Endodermal cell (in vitro differentiated cells): ENCODE data around the gene ZNF646. TPM values are rescaled to one million over a fixed set of nuclear protein-coding genes. Genes with fewer than 3 reads are reported as not detected.

Experiments used
- DNase-seq: peaks from one replicate; pipeline ENCODE4 v3.0.0-alpha.2; 2017
- H3K27ac ChIP-seq: 2 replicates; pipeline ENCODE4 v1.5.1; 2013; ENCODE audit warnings: mild to moderate bottlenecking, low read depth, low read length, moderate library complexity
- H3K27me3 ChIP-seq: 2 replicates; pipeline ENCODE4 v1.6.1; 2013; ENCODE audit warnings: mild to moderate bottlenecking, low read length, moderate library complexity; ENCODE audit not compliant: insufficient read depth, control insufficient read depth, poor library complexity, severe bottlenecking
- H3K36me3 ChIP-seq: 2 replicates; pipeline ENCODE4 v1.7.0; 2013; ENCODE audit warnings: mild to moderate bottlenecking, low read length, moderate library complexity; ENCODE audit not compliant: control insufficient read depth, insufficient read depth
- H3K4me1 ChIP-seq: one replicate; pipeline ENCODE4 v1.7.0; 2013; ENCODE audit warnings: low read length; ENCODE audit not compliant: control insufficient read depth, insufficient read depth
- H3K4me3 ChIP-seq: 2 replicates; pipeline ENCODE4 v1.5.1; 2013; ENCODE audit warnings: mild to moderate bottlenecking, low read length, moderate library complexity
- H3K9ac ChIP-seq: 2 replicates; pipeline ENCODE4 v1.6.1; 2013; ENCODE audit warnings: mild to moderate bottlenecking, low read length, moderate library complexity; ENCODE audit not compliant: poor library complexity, severe bottlenecking; ENCODE audit errors: extremely low read depth
- H3K9me3 ChIP-seq: 2 replicates; pipeline ENCODE4 v1.6.1; 2013; ENCODE audit warnings: mild to moderate bottlenecking, low read length, moderate library complexity; ENCODE audit not compliant: control insufficient read depth
- H3K27ac Mint-ChIP-seq: 2 replicates; pipeline ENCODE4 v1.8.0; 2020; ENCODE audit warnings: mixed read lengths
- H3K27me3 Mint-ChIP-seq: 2 replicates; pipeline ENCODE4 v1.8.0; 2021; ENCODE audit warnings: mild to moderate bottlenecking, mixed read lengths; ENCODE audit not compliant: insufficient read depth
- H3K36me3 Mint-ChIP-seq: 2 replicates; pipeline ENCODE4 v1.8.0; 2020; ENCODE audit warnings: low read depth, mixed read lengths
- H3K4me1 Mint-ChIP-seq: 2 replicates; pipeline ENCODE4 v1.8.0; 2020; ENCODE audit warnings: mixed read lengths
- H3K4me3 Mint-ChIP-seq: 2 replicates; pipeline ENCODE4 v1.8.0; 2020; ENCODE audit warnings: mild to moderate bottlenecking, moderate library complexity, mixed read lengths
- H3K9me3 Mint-ChIP-seq: 2 replicates; pipeline ENCODE4 v1.8.0; 2020; ENCODE audit warnings: mild to moderate bottlenecking, mixed read lengths
- WGBS, 2 experiments: methylation state at CpG; one replicate each; pipeline versions ENCODE4 v1.1.5 to v1.1.7; 2013; ENCODE audit warnings: missing lambda C conversion rate in 2 of 2, mixed read lengths in 1 of 2; ENCODE audit not compliant: insufficient coverage in 1 of 2, insufficient read length in 1 of 2; 5-methylcytosine and 5-hydroxymethylcytosine counted together
- total RNA-seq, 2 donors: library from RNA; stranded (reverse); fragmentation: NEBNext Ultra II Directional in 1 of 2; extraction: Animal tissue kit (Norgen Biotek cat#: 25700) in 1 of 2; gene quantifications; 2 replicates in 1 of 2; 3 replicates in 1 of 2; pipeline ENCODE4 v1.2.1, GENCODE V29; 2021
- TF ChIP-seq, protein P1 (sequence below): fragments of 200-600 bp; sonication (generic); conservative IDR thresholded peaks from 2 replicates; pipeline ENCODE4 v1.5.0; 2021; ENCODE audit warnings: antibody characterized with exemption, mild to moderate bottlenecking

Gene ZNF646
- total RNA-seq, 2 donors from 2014 or later, result 24.9 to 29.2 TPM

DNA sequence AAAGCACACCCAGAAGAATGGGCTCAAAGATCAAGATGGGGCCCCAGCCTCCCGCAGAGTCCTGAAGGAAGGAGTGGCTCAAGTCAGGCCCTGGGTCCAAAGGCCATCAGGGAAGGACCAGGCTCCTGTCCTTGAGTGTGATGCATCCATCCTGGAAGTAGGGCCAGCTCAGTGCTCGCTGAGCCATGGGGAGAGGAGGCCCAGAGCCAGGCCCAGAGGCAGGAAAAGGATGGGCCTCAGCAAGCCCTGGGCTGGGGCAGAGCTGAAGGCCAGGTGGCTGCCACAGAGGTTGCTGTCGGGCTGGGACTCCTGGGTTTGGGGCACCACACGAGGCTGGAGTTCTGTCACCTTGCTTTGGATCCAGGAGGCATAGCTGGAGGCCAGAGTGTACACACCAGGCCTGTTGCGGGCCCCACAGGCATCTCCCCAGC is 57.6 kb downstream of the ZNF646 start:
- Mint-ChIP-seq H3K9me3 (no peaks in the 10 kb centered on the region), H3K4me1 (peaks cover 28% of the 10 kb centered on the region), H3K27ac (no peak overlapping the region), H3K27me3 (no peaks in the 10 kb centered on the region), H3K4me3 (no peak overlapping the region), H3K36me3 (peaks cover 26% of the 10 kb centered on the region)
- no peak overlapping the region for H3K9ac ChIP-seq
- H3K4me3 ChIP-seq, result no peak overlapping the region
- no peak for DNase-seq
- H3K4me1 ChIP-seq, result peaks cover 10% of the 10 kb centered on the region
- H3K27ac ChIP-seq, result no peak overlapping the region
- H3K36me3 ChIP-seq, result peaks cover 19% of the 10 kb centered on the region
- no peaks in the 10 kb centered on the region for H3K9me3 ChIP-seq
- TF ChIP-seq, protein P1, sequence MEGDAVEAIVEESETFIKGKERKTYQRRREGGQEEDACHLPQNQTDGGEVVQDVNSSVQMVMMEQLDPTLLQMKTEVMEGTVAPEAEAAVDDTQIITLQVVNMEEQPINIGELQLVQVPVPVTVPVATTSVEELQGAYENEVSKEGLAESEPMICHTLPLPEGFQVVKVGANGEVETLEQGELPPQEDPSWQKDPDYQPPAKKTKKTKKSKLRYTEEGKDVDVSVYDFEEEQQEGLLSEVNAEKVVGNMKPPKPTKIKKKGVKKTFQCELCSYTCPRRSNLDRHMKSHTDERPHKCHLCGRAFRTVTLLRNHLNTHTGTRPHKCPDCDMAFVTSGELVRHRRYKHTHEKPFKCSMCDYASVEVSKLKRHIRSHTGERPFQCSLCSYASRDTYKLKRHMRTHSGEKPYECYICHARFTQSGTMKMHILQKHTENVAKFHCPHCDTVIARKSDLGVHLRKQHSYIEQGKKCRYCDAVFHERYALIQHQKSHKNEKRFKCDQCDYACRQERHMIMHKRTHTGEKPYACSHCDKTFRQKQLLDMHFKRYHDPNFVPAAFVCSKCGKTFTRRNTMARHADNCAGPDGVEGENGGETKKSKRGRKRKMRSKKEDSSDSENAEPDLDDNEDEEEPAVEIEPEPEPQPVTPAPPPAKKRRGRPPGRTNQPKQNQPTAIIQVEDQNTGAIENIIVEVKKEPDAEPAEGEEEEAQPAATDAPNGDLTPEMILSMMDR, result no peak
- H3K27me3 ChIP-seq, result no peaks in the 10 kb centered on the region
- 92 to 94% methylated on average over 5 of the region's 5 CpGs for WGBS, 2 experiments

DNA sequence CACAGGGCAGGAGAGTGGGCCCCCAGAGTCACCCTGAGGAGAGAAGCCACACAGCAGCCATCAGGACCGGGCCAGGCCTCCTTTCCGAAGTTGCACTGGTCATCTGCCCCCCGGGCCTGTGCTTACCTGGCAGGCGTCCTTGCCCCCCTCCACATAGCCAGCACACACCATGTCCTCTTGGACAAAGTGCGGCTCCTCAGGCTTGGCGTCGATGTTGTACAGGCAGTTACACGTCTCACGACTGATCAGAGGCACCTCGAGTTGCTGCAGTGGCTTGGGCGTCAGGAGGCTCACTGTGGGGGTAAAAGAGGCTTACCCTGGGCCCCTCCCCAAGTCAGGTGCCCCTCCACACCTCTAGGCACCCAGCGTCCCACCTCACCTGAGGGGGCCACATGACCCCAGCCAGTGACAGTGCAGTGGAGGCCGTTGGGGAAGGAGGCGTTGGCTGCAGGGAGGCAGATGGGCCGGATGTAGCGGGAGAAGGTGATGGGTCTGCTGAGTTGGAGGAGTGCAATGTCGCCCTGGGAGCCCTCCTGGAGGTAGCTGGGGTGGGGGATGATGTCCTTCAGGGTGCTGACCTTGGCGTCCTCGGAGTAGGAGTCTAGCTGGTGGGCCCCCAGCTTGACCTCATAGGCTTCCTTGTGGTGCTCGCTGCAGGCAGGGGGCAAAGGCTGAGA is 58.2 kb downstream of the ZNF646 start:
- H3K36me3 Mint-ChIP-seq, result peaks cover 26% of the 10 kb centered on the region
- H3K27me3 ChIP-seq, result no peaks in the 10 kb centered on the region
- DNase-seq, result no peak
- H3K36me3 ChIP-seq, result peaks cover 18% of the 10 kb centered on the region
- no peak overlapping the region for H3K4me3 ChIP-seq
- peaks cover 10% of the 10 kb centered on the region for H3K4me1 ChIP-seq
- no peaks in the 10 kb centered on the region for H3K27me3 Mint-ChIP-seq
- H3K9me3 ChIP-seq, result no peaks in the 10 kb centered on the region
- H3K4me3 Mint-ChIP-seq, result no peak overlapping the region
- H3K27ac Mint-ChIP-seq, result no peak overlapping the region
- TF ChIP-seq, protein P1, result no peak
- no peak overlapping the region for H3K9ac ChIP-seq
- no peak overlapping the region for H3K27ac ChIP-seq
- no peaks in the 10 kb centered on the region for H3K9me3 Mint-ChIP-seq
- peaks cover 28% of the 10 kb centered on the region for H3K4me1 Mint-ChIP-seq
- 95% methylated on average over 14 to 20 of the region's 20 CpGs for WGBS, 2 experiments

DNA sequence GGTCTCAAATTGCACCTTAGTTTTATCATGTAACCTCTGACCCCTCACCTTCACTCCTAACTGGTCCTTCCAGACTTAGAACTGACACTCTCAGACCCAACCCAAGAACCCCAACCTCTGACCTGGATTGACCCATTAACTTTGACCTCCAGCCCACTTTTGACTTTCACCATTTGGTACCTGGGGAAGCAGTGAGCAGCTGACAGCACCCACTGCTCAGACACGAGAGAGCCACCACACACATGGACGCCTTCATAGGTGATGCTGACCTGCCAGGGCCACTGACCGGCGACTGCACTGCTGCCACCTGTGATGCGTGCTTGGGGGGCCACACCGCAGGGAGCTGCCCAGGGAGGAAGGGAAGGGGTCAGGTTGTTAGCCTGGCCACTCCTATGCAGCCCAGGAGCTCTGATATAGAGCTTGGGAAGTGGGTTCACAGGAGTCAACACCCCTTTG is 58.9 kb downstream of the ZNF646 start:
- DNase-seq, result no peak
- TF ChIP-seq, protein P1, result no peak
- no peaks in the 10 kb centered on the region for H3K9me3 Mint-ChIP-seq
- no peaks in the 10 kb centered on the region for H3K9me3 ChIP-seq
- H3K27ac Mint-ChIP-seq, result peak overlapping the region; percentile 78
- H3K4me3 Mint-ChIP-seq, result peak overlapping the region; percentile 90
- WGBS, 2 experiments, result 95 to 100% methylated on average over 1 to 6 of the region's 6 CpGs
- peaks cover 14% of the 10 kb centered on the region for H3K36me3 ChIP-seq
- H3K4me1 ChIP-seq, result peaks cover 10% of the 10 kb centered on the region
- H3K4me3 ChIP-seq, result no peak overlapping the region
- no peak overlapping the region for H3K9ac ChIP-seq
- no peak overlapping the region for H3K27ac ChIP-seq
- no peaks in the 10 kb centered on the region for H3K27me3 Mint-ChIP-seq
- H3K4me1 Mint-ChIP-seq, result peaks cover 28% of the 10 kb centered on the region
- peaks cover 21% of the 10 kb centered on the region for H3K36me3 Mint-ChIP-seq
- no peaks in the 10 kb centered on the region for H3K27me3 ChIP-seq

Other genes with a start within 250 kb of the ZNF646 start
- 10 to 100 TPM; 64.7 to 67.6 TPM for gene BCL7C, start 180.3 kb upstream of the ZNF646 start, total RNA-seq
- 1 to 10 TPM; 3.1 to 3.3 TPM for gene CTF1, start 177.8 kb upstream of the ZNF646 start, total RNA-seq
- 10 to 100 TPM; 74.0 to 84.3 TPM for gene FBXL19, start 150.8 kb upstream of the ZNF646 start, total RNA-seq
- 10 to 100 TPM; 16.9 to 17.7 TPM for gene ORAI3, start 125.4 kb upstream of the ZNF646 start, total RNA-seq
- gene SETD1A, start 116.7 kb upstream of the ZNF646 start, total RNA-seq, result 10 to 100 TPM; 23.8 to 25.0 TPM
- gene HSD3B7, start 89.2 kb upstream of the ZNF646 start, total RNA-seq, result 1 to 10 TPM; 4.1 to 4.8 TPM
- 1 to 10 TPM; 3.2 to 7.0 TPM for gene STX1B, start 63.8 kb upstream of the ZNF646 start, total RNA-seq
- 10 to 100 TPM; 34.4 to 37.6 TPM for gene STX4, start 40.9 kb upstream of the ZNF646 start, total RNA-seq
- gene ZNF668, start 182 bp upstream of the ZNF646 start, total RNA-seq, result 10 to 100 TPM; 11.2 to 12.6 TPM
- 1 to 10 TPM; 1.7 to 2.8 TPM for gene PRSS53, start 14.5 kb downstream of the ZNF646 start, total RNA-seq
- gene VKORC1, start 20.4 kb downstream of the ZNF646 start, total RNA-seq, result 10 to 100 TPM; 53.7 to 63.0 TPM
- 10 to 100 TPM; 47.0 to 57.7 TPM for gene BCKDK, start 34.0 kb downstream of the ZNF646 start, total RNA-seq
- 10 to 100 TPM; 51.0 to 55.8 TPM for gene KAT8, start 43.2 kb downstream of the ZNF646 start, total RNA-seq
- 10 to 100 TPM; 79.7 to 80.1 TPM for gene PRSS8, start 61.3 kb downstream of the ZNF646 start, total RNA-seq
- under 1 TPM; 0.22 to 0.71 TPM for gene PRSS36, start 75.6 kb downstream of the ZNF646 start, total RNA-seq
- gene FUS, start 105.7 kb downstream of the ZNF646 start, total RNA-seq, result 100 to 1,000 TPM; 698 to 827 TPM
- 10 to 100 TPM; 26.3 to 29.8 TPM for gene PYCARD, start 128.3 kb downstream of the ZNF646 start, total RNA-seq
- under 1 TPM; 0.15 to 0.20 TPM for gene TRIM72, start 139.7 kb downstream of the ZNF646 start, total RNA-seq
- not detected for gene PYDC1, start 142.7 kb downstream of the ZNF646 start, total RNA-seq
- under 1 TPM; 0.57 to 0.69 TPM for gene ITGAM, start 185.6 kb downstream of the ZNF646 start, total RNA-seq